ENCODE results near the gene RNF212.
"Not testable (repeated sequence)": the region's sequence is repeated elsewhere in the genome, so short reads cannot be mapped to it uniquely, and the experiment has no call there.

RNF212 gene

GRCh38 chr4:1047976-1048772 lies 65.2 kb downstream of the RNF212 start:
- no peak for DNase-seq

GRCh38 chr4:1047106-1047975 lies 66.0 kb downstream of the RNF212 start:
- DNase-seq: no peak

- not testable (repeated sequence) for DNase-seq
Measured at GRCh38 chr4:1046581-1047011, 66.8 kb downstream of the RNF212 start.

- no peak for DNase-seq
Measured at GRCh38 chr4:1045595-1046201, 67.7 kb downstream of the RNF212 start.

GRCh38 chr4:1045193-1045594 lies 68.2 kb downstream of the RNF212 start:
- DNase-seq: no peak

- no peak for DNase-seq
Measured at GRCh38 chr4:1044469-1045192, 68.7 kb downstream of the RNF212 start.

GRCh38 chr4:1043651-1044468 lies 69.5 kb downstream of the RNF212 start:
- no peak for DNase-seq

GRCh38 chr4:1043162-1043561 lies 70.2 kb downstream of the RNF212 start:
- no peak for DNase-seq

GRCh38 chr4:1042352-1043055 lies 70.9 kb downstream of the RNF212 start:
- no peak for DNase-seq

- no peak for DNase-seq
Measured at GRCh38 chr4:1041936-1042330, 71.4 kb downstream of the RNF212 start.

GRCh38 chr4:1041147-1041935 lies 72.0 kb downstream of the RNF212 start:
- no peak for DNase-seq

- DNase-seq: no peak
Measured at GRCh38 chr4:1040344-1041146, 72.8 kb downstream of the RNF212 start.

GRCh38 chr4:1039493-1040343 lies 73.6 kb downstream of the RNF212 start:
- no peak for DNase-seq

GRCh38 chr4:1038948-1039492 lies 74.3 kb downstream of the RNF212 start:
- no peak for DNase-seq

GRCh38 chr4:1036976-1037810 lies 76.2 kb downstream of the RNF212 start:
- DNase-seq: no peak

GRCh38 chr4:1036095-1036494 lies 77.3 kb downstream of the RNF212 start:
- no peak for DNase-seq

GRCh38 chr4:1035510-1035909 lies 77.9 kb downstream of the RNF212 start:
- no peak for DNase-seq
